Breast epithelium (tissue), 4 donors: ENCODE measurements around the gene NDUFAB1. TPM values are rescaled to one million over a fixed set of nuclear protein-coding genes. Genes with fewer than 3 reads are reported as not detected.

Source experiments
- DNase-seq, 2 donors: peaks; one replicate each; pipeline ENCODE4 v3.0.0-alpha.2; 2019; ENCODE audit warnings: low spot score in 2 of 2
- H3K27ac ChIP-seq, 2 donors: fragments of 200-600 bp; sonication (generic) in 1 of 2; one replicate each; pipeline ENCODE4 v1.5.1; 2016 to 2019; ENCODE audit warnings: mild to moderate bottlenecking in 1 of 2
- H3K27me3 ChIP-seq, 2 donors: fragments of 200-600 bp; sonication (generic) in 1 of 2; one replicate each; pipeline versions ENCODE4 v1.5.1 to v1.6.0; 2017 to 2019; ENCODE audit warnings: control low read depth in 1 of 2, mild to moderate bottlenecking in 1 of 2
- H3K36me3 ChIP-seq: fragments of 200-600 bp; one replicate; pipeline ENCODE4 v1.5.1; 2019
- H3K4me1 ChIP-seq, 2 donors: fragments of 200-600 bp; sonication (generic); one replicate each; pipeline ENCODE4 v1.5.1; 2016 to 2019; ENCODE audit warnings: control low read depth in 1 of 2
- H3K4me3 ChIP-seq, 3 donors: fragments of 200-600 bp; sonication (generic); 1 replicate in 2 of 3; 2 replicates in 1 of 3; pipeline ENCODE4 v1.5.1; 2016 to 2019; ENCODE audit warnings: mild to moderate bottlenecking in 3 of 3, moderate library complexity in 2 of 3
- H3K9me3 ChIP-seq, 2 donors: fragments of 200-600 bp; sonication (generic) in 1 of 2; one replicate each; pipeline ENCODE4 v1.5.1; 2016 to 2019; ENCODE audit warnings: control low read depth in 1 of 2
- POLR2A ChIP-seq: fragments of 450-650 bp; IDR thresholded peaks from one replicate; pipeline ENCODE4 v1.6.1; 2016; ENCODE audit warnings: antibody characterized with exemption, mild to moderate bottlenecking, moderate library complexity
- POLR2AphosphoS5 ChIP-seq, 3 donors: sonication (generic); formaldehyde crosslinking; IDR thresholded peaks; one replicate each; pipeline ENCODE4 v1.6.1; 2017; ENCODE audit warnings: antibody characterized with exemption in 3 of 3
- intact Hi-C: fragments of 100-400 bp; cut with DNase I; formaldehyde crosslinking; loops from one replicate; pipeline ENCODE4 v1.15.1; 2023; ENCODE audit warnings: low total_unique reads
- total RNA-seq, 3 donors: library from RNA; depleted of rRNA; stranded (reverse); fragments of >200 nt; gene quantifications; one replicate each; pipeline ENCODE4 v1.1.0, GENCODE V29; 2016
- TF ChIP-seq, protein P1 (sequence below), 3 donors: fragments of 450-650 bp; IDR thresholded peaks; one replicate each; pipeline ENCODE4 v1.5.1; 2016 to 2017; ENCODE audit warnings: antibody characterized with exemption in 3 of 3, mild to moderate bottlenecking in 3 of 3, moderate library complexity in 3 of 3

The NDUFAB1 gene
- total RNA-seq, 3 donors from 2014 or later, result 59.4 to 75.1 (median 64.6) TPM

DNA sequence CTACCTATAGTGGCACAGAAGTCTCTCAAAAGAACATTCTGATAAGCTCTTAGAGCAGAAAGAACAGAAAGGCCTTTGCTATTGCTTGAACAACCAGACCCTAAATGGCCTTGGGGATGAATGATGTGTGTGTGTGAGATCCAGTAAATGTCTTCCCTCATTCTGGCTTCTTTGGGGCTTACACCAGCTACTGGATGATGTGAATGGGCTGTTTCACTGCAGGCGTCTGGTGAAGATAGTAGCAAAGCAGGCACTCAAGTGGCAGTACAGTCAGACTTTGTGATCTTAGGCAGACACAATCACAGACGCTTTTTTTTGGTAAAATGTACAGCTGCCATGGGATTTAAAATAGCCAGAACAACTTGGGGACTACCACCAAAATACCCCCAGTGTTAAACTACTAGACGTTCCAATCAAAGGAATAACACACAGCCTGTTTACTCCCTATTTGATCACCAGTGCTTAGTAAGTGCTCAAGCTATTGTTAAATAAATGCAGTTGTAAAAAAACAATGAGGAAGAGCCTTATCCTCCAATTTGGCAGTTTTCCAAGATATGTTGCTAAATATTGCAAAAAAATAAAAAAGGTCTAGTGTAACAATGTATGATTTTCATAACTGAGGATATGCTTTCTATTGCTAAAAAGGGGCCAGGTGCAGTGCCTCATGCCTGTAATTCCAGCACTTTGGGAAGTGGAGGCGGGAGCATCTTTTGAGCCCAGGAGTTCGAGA lies 17.9 kb downstream of the NDUFAB1 start:
- H3K27me3 ChIP-seq, result no peaks in the 10 kb centered on the region
- intact Hi-C loops, result no loop called here
- H3K36me3 ChIP-seq, result no peaks in the 10 kb centered on the region
- H3K9me3 ChIP-seq, result no peaks in the 10 kb centered on the region
- no peak for DNase-seq
- H3K4me3 ChIP-seq, result no peak overlapping the region
- H3K4me1 ChIP-seq, result no peaks in the 10 kb centered on the region
- H3K27ac ChIP-seq, result no peak overlapping the region
- no peak for TF ChIP-seq POLR2A
- TF ChIP-seq, protein P1, sequence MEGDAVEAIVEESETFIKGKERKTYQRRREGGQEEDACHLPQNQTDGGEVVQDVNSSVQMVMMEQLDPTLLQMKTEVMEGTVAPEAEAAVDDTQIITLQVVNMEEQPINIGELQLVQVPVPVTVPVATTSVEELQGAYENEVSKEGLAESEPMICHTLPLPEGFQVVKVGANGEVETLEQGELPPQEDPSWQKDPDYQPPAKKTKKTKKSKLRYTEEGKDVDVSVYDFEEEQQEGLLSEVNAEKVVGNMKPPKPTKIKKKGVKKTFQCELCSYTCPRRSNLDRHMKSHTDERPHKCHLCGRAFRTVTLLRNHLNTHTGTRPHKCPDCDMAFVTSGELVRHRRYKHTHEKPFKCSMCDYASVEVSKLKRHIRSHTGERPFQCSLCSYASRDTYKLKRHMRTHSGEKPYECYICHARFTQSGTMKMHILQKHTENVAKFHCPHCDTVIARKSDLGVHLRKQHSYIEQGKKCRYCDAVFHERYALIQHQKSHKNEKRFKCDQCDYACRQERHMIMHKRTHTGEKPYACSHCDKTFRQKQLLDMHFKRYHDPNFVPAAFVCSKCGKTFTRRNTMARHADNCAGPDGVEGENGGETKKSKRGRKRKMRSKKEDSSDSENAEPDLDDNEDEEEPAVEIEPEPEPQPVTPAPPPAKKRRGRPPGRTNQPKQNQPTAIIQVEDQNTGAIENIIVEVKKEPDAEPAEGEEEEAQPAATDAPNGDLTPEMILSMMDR (IDR thresholded peaks at IDR 0.05), result no peak
- TF ChIP-seq POLR2AphosphoS5 (IDR thresholded peaks at IDR 0.05), result no peak

DNA sequence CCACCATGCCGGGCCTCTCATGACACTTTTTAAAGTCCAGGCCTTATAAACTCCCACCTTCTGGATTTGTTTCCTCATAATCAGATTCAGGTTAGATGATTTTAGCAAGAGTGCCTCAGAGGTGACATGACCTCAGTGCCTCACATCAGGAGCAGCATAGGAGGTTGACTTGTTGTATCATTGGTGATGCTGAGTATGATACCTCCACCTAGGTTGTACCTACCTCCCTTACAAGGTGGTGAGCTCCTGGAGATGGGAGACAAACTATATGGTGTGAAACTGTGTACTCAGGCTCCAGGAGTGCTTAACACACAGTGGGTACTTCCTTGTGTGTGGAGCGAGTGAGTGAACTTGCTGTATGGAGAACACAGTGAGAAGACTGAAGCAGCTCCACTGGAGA lies 18.6 kb downstream of the NDUFAB1 start:
- no peak for DNase-seq
- no peaks in the 10 kb centered on the region for H3K9me3 ChIP-seq
- TF ChIP-seq POLR2A (no peak), POLR2AphosphoS5 (IDR thresholded peaks at IDR 0.05) (no peak)
- TF ChIP-seq, protein P1 (IDR thresholded peaks at IDR 0.05), result no peak
- H3K4me3 ChIP-seq, result no peak overlapping the region
- intact Hi-C loops, result no loop called here
- H3K36me3 ChIP-seq, result no peaks in the 10 kb centered on the region
- H3K4me1 ChIP-seq, result no peaks in the 10 kb centered on the region
- H3K27me3 ChIP-seq, result no peaks in the 10 kb centered on the region
- no peak overlapping the region for H3K27ac ChIP-seq

DNA sequence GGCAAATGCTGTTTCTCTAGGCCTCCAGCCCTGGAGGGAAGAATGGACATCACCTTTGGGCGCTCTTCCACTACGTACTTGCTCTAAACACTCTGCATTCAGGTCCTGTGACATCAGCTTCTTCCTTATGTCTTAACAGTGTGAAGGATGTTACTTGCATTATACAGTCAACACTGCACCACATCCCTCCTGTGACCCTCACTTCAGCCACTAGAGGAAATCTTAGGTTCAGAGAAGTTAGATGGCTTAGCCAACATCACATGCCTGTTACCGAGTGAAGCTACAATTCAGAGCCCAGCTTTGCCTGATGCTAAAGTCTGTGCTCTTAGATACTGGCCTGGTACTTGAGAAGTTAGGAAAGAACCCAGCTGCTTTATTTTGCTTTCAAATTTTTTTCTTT lies 20.3 kb downstream of the NDUFAB1 start:
- TF ChIP-seq POLR2A, result no peak
- TF ChIP-seq, protein P1 (IDR thresholded peaks at IDR 0.05), result no peak
- intact Hi-C loops, result no loop called here
- peaks cover 6% of the 10 kb centered on the region for H3K36me3 ChIP-seq

DNA sequence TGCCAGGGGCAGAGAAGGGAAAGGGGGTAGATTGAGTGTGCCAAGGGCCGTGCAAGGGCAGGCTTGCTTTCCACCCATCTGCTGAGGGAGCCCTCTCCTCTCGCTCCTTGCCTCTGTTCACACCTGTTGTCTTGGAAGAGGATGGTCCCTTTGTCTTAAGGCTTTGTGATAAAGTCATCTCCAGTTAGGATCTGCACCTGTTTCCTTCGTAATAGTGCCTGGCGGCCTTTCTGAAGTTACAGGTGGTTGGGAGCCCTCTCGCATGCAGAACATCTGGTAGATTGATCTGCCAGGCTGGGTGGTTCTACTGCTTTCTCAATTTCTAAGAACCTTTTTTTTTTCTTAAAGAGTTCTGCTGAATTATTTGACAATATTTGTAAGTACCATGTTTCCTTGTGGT lies 22.3 kb downstream of the NDUFAB1 start:
- no peak overlapping the region for H3K27ac ChIP-seq
- no peaks in the 10 kb centered on the region for H3K27me3 ChIP-seq
- DNase-seq, result no peak
- H3K9me3 ChIP-seq, result no peaks in the 10 kb centered on the region
- intact Hi-C loops, result no loop called here
- no peak overlapping the region for H3K4me3 ChIP-seq
- peaks cover 6% of the 10 kb centered on the region for H3K36me3 ChIP-seq
- H3K4me1 ChIP-seq, result no peaks in the 10 kb centered on the region
- TF ChIP-seq POLR2A, result no peak
- no peak for TF ChIP-seq POLR2AphosphoS5 (IDR thresholded peaks at IDR 0.05)
- TF ChIP-seq, protein P1 (IDR thresholded peaks at IDR 0.05), result no peak

More for the DNA sequence above, 20.3 kb downstream of the NDUFAB1 start:
- Histone ChIP-seq H3K27me3 (no peaks in the 10 kb centered on the region), H3K27ac (no peak overlapping the region), H3K9me3 (no peaks in the 10 kb centered on the region), H3K4me3 (no peak overlapping the region), H3K4me1 (no peaks in the 10 kb centered on the region)
- DNase-seq, result no peak

DNA sequence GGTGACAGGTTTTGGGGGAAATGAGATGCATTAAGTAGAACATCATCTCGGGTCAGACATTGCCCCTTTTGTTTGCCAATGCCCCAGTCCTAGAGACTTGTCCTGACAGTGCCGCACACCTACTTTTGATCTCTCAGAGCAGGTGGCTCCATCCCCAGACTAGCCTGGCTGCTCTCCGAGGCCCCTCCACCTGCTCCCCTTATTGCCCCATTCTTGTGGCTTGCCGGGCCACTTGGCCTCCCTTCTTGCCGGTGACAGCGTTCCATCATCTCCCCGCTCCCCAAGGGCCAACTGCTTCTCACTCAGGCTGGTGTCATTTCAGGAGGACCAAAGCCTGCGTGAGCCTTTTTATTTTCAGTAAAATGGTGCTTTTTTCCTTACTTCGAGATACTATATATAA lies 23.7 kb downstream of the NDUFAB1 start:
- TF ChIP-seq, protein P1 (IDR thresholded peaks at IDR 0.05), result no peak
- TF ChIP-seq POLR2A (no peak), POLR2AphosphoS5 (IDR thresholded peaks at IDR 0.05) (no peak)
- Histone ChIP-seq H3K9me3 (no peaks in the 10 kb centered on the region), H3K4me1 (no peaks in the 10 kb centered on the region), H3K4me3 (no peak overlapping the region), H3K27ac (no peak overlapping the region), H3K27me3 (no peaks in the 10 kb centered on the region), H3K36me3 (peaks cover 6% of the 10 kb centered on the region)
- no peak for DNase-seq
- intact Hi-C loops, result no loop called here
